Chondrocyte (in vitro differentiated cells): ENCODE results near the gene MSANTD1. TPM values are rescaled to one million over a fixed set of nuclear protein-coding genes. Genes with fewer than 3 reads are reported as not detected.

ENCODE experiments used
- DNase-seq: peaks from one replicate; pipeline ENCODE4 v3.0.0; 2021; ENCODE audit warnings: mixed read lengths, low spot score
- H3K27ac Mint-ChIP-seq: one replicate; pipeline ENCODE4 v1.8.0; 2021; ENCODE audit warnings: mild to moderate bottlenecking, moderate library complexity, mixed read lengths; ENCODE audit not compliant: unreplicated experiment
- H3K27me3 Mint-ChIP-seq: 2 replicates; pipeline ENCODE4 v1.8.0; 2021; ENCODE audit warnings: low read depth, mixed read lengths
- H3K36me3 Mint-ChIP-seq: 2 replicates; pipeline ENCODE4 v1.8.0; 2021; ENCODE audit warnings: low read depth, mixed read lengths
- H3K4me1 Mint-ChIP-seq: 2 replicates; pipeline ENCODE4 v1.8.0; 2021; ENCODE audit warnings: low read depth, mild to moderate bottlenecking, mixed read lengths
- H3K4me3 Mint-ChIP-seq: one replicate; pipeline ENCODE4 v1.8.0; 2021; ENCODE audit warnings: mild to moderate bottlenecking, moderate library complexity, mixed read lengths; ENCODE audit not compliant: unreplicated experiment
- H3K9me3 Mint-ChIP-seq: 2 replicates; pipeline ENCODE4 v1.8.0; 2021; ENCODE audit warnings: low read depth, mixed read lengths
- total RNA-seq: library from RNA; stranded (reverse); gene quantifications from 3 replicates; pipeline ENCODE4 v1.2.1, GENCODE V29; 2021
- TF ChIP-seq, protein P1 (sequence below): fragments of 200-600 bp; sonication (generic); IDR thresholded peaks from 2 replicates; pipeline ENCODE4 v1.5.0; 2021; ENCODE audit warnings: antibody characterized with exemption, mild to moderate bottlenecking, moderate library complexity

The MSANTD1 gene
- total RNA-seq, 1 donor from 2014 or later, result 0.55 TPM

DNA sequence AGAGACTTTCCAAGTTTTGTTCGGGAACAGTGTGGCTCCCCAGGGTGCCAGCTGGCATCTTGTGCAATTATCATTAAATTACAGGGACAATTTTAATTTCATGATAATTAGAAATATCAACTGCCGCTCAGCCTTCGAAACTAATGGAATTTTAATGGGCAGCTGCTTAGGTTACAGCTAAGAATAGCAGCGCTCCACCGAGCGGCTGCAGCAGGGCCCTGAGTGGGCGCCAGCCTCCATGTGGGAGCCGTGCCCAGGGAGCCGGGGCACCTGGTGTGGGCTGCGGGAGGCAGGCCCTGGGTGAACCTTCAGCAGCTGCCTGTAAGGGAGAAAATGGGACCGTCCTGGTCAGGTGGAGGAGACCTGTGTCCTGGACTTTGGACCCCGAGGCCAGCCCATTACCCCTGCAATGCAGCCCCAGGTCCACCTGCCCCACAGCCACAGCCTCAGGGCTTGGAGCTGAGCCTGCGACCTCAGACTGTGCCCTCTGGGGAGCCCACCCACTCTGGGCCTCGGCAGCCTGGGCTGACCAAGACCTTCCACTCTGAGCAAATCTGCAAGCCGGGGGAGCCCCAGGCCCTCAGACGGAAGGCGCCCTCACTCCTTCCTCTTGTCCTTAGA, 21.1 kb downstream of the MSANTD1 start:
- Mint-ChIP-seq H3K4me3 (no peak overlapping the region), H3K9me3 (peaks cover 10% of the 10 kb centered on the region), H3K36me3 (peaks cover 2% of the 10 kb centered on the region), H3K27ac (no peak overlapping the region), H3K4me1 (no peaks in the 10 kb centered on the region), H3K27me3 (no peaks in the 10 kb centered on the region)
- TF ChIP-seq, protein P1, sequence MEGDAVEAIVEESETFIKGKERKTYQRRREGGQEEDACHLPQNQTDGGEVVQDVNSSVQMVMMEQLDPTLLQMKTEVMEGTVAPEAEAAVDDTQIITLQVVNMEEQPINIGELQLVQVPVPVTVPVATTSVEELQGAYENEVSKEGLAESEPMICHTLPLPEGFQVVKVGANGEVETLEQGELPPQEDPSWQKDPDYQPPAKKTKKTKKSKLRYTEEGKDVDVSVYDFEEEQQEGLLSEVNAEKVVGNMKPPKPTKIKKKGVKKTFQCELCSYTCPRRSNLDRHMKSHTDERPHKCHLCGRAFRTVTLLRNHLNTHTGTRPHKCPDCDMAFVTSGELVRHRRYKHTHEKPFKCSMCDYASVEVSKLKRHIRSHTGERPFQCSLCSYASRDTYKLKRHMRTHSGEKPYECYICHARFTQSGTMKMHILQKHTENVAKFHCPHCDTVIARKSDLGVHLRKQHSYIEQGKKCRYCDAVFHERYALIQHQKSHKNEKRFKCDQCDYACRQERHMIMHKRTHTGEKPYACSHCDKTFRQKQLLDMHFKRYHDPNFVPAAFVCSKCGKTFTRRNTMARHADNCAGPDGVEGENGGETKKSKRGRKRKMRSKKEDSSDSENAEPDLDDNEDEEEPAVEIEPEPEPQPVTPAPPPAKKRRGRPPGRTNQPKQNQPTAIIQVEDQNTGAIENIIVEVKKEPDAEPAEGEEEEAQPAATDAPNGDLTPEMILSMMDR, result no peak
- DNase-seq, result no peak

- no peaks in the 10 kb centered on the region for H3K27me3 Mint-ChIP-seq
- DNase-seq, result no peak
- no peak overlapping the region for H3K4me3 Mint-ChIP-seq
Observed at GRCh38 chr4:3271131-3271530, 22.2 kb downstream of the MSANTD1 start.

DNA sequence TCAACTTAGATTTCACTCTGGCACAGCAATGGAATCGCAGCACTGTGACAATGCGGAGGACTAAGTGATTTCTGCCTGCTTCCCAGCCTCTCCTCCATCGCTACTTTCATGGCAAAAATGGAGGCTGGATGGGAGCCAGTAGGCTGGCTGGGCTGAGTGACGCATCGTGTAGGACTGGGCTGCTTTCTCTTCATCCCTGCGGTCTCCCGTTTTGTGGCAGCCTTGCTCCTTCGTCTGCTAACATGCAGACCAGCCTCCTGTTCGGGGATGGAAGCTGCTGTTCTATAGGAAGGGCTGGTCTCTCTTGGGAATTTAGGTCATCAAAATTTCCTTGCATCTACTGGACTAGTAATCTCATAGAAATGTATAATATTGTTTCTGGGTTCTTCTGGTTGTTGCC, 28.0 kb downstream of the MSANTD1 start:
- TF ChIP-seq, protein P1, result no peak
- Mint-ChIP-seq H3K27ac (no peak overlapping the region), H3K27me3 (no peaks in the 10 kb centered on the region), H3K9me3 (peaks cover 20% of the 10 kb centered on the region), H3K4me1 (no peaks in the 10 kb centered on the region), H3K36me3 (peaks cover 18% of the 10 kb centered on the region), H3K4me3 (no peak overlapping the region)
- no peak for DNase-seq

More at GRCh38 chr4:3271131-3271530, 22.2 kb downstream of the MSANTD1 start:
- peaks cover 10% of the 10 kb centered on the region for H3K9me3 Mint-ChIP-seq
- H3K36me3 Mint-ChIP-seq, result peaks cover 2% of the 10 kb centered on the region
- H3K27ac Mint-ChIP-seq, result no peak overlapping the region
- no peaks in the 10 kb centered on the region for H3K4me1 Mint-ChIP-seq
- TF ChIP-seq, protein P1, result no peak

GRCh38 chr4:3280466-3280865, 31.5 kb downstream of the MSANTD1 start:
- Mint-ChIP-seq H3K27me3 (no peaks in the 10 kb centered on the region), H3K27ac (no peak overlapping the region), H3K4me1 (no peaks in the 10 kb centered on the region), H3K9me3 (peaks cover 10% of the 10 kb centered on the region), H3K4me3 (no peak overlapping the region), H3K36me3 (peaks cover 16% of the 10 kb centered on the region)
- no peak for DNase-seq
- TF ChIP-seq, protein P1, result no peak

DNA sequence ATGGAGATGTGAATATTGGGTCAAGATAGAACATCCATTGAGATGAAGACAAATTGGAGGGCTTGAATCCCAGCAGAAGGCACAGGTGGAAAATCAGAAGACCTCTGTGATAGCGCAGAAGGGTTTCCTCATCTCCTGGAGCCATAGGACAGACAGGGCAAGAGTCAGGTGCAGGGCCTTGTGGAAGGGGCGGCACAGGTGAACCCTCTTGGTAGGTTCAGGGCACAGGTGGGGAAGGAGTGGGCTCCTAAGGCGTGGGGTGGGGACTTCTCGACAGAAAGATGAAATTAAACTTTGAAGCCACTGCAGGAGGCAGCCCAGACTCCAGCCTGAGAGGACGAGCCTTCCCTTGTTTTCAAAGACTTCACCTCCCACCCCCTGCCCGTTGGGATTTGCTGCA, 34.5 kb downstream of the MSANTD1 start:
- peaks cover 14% of the 10 kb centered on the region for H3K36me3 Mint-ChIP-seq
- no peak overlapping the region for H3K27ac Mint-ChIP-seq
- no peak for DNase-seq
- no peaks in the 10 kb centered on the region for H3K27me3 Mint-ChIP-seq
- H3K4me1 Mint-ChIP-seq, result no peaks in the 10 kb centered on the region
- peaks cover 10% of the 10 kb centered on the region for H3K9me3 Mint-ChIP-seq
- no peak overlapping the region for H3K4me3 Mint-ChIP-seq
- TF ChIP-seq, protein P1, result no peak
